Astrocyte (in vitro differentiated cells and primary cell): ENCODE data around the gene DNER.

Source experiments
- EZH2 ChIP-seq: IDR thresholded peaks from 2 replicates; pipeline ENCODE4 v1.6.1; 2012; ENCODE audit warnings: mild to moderate bottlenecking, low read length, inconsistent platforms; ENCODE audit not compliant: insufficient read depth
- TF ChIP-seq, protein P1 (sequence below): IDR thresholded peaks from 2 replicates; pipeline ENCODE4 v1.5.1; 2011; ENCODE audit warnings: low read depth, mild to moderate bottlenecking, inconsistent platforms, low read length, moderate library complexity; ENCODE audit not compliant: insufficient read depth

DNA sequence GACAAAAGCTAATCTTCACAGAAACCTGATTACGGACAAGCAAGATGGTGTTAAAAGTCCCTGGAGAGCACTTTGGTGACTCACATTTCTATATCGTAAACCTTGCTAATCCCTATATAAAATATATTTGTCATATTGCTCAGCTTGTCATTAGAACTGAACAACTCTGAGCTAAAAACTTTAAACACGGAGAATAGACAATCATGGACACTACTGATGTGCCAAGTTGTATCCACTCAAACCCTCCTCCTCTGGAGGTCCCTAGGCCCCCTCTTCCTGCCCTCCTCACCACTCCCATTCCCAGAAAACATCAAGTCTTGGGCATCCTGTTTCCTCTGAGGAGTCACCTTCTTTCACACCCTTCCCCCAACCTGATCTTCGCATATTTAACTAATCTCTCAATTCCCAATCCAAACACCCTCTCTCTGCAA is 304.6 kb downstream of the DNER start:
- TF ChIP-seq, protein P1, sequence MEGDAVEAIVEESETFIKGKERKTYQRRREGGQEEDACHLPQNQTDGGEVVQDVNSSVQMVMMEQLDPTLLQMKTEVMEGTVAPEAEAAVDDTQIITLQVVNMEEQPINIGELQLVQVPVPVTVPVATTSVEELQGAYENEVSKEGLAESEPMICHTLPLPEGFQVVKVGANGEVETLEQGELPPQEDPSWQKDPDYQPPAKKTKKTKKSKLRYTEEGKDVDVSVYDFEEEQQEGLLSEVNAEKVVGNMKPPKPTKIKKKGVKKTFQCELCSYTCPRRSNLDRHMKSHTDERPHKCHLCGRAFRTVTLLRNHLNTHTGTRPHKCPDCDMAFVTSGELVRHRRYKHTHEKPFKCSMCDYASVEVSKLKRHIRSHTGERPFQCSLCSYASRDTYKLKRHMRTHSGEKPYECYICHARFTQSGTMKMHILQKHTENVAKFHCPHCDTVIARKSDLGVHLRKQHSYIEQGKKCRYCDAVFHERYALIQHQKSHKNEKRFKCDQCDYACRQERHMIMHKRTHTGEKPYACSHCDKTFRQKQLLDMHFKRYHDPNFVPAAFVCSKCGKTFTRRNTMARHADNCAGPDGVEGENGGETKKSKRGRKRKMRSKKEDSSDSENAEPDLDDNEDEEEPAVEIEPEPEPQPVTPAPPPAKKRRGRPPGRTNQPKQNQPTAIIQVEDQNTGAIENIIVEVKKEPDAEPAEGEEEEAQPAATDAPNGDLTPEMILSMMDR: no peak
- no peak for TF ChIP-seq EZH2
